NCI-H446 (cell line): Measurements from ENCODE around the gene CAMSAP3.
"Not testable (repeated sequence)": the region's sequence is repeated elsewhere in the genome, so short reads cannot be mapped to it uniquely, and the experiment has no call there.

Experiments
- DNase-seq, 2 experiments: peaks; one replicate each; lab custom pipeline; 2025; lab: John Stamatoyannopoulos, UW

The CAMSAP3 gene

GRCh38 chr19:7632340-7633203 lies 36.9 kb downstream of the CAMSAP3 start:
- no peak for DNase-seq

- no peak for DNase-seq
Observed at GRCh38 chr19:7633698-7634097, 38.0 kb downstream of the CAMSAP3 start, which contains the start of gene PCP2. TSS of gene PCP2 (minus strand) at chr19:7633719. CDS start at chr19:7633457, 262 bp downstream.

GRCh38 chr19:7635670-7636069 lies 40.0 kb downstream of the CAMSAP3 start:
- DNase-seq: no peak

GRCh38 chr19:7636317-7636690 lies 40.6 kb downstream of the CAMSAP3 start:
- DNase-seq: no peak

GRCh38 chr19:7636691-7637373 lies 41.2 kb downstream of the CAMSAP3 start, which contains the start of gene STXBP2:
TSS of gene STXBP2 (plus strand) at chr19:7637110. CDS start at chr19:7637150, 40 bp downstream.
- DNase-seq: peak in 1 of 2 experiments; percentile 43

- DNase-seq: no peak
Observed at GRCh38 chr19:7637374-7638256, 42.0 kb downstream of the CAMSAP3 start.

- no peak for DNase-seq
Observed at GRCh38 chr19:7638802-7639465, 43.3 kb downstream of the CAMSAP3 start.

- no peak for DNase-seq
Observed at GRCh38 chr19:7639863-7640348, 44.2 kb downstream of the CAMSAP3 start.

- DNase-seq: no peak
Observed at GRCh38 chr19:7640803-7641202, 45.1 kb downstream of the CAMSAP3 start.

- no peak for DNase-seq
Observed at GRCh38 chr19:7641290-7642276, 45.9 kb downstream of the CAMSAP3 start.

GRCh38 chr19:7642295-7643030 lies 46.8 kb downstream of the CAMSAP3 start:
- no peak for DNase-seq

- DNase-seq: no peak
Observed at GRCh38 chr19:7643031-7643415, 47.4 kb downstream of the CAMSAP3 start.

- DNase-seq: not testable (repeated sequence)
Observed at GRCh38 chr19:7643629-7644549, 48.2 kb downstream of the CAMSAP3 start.

- DNase-seq: no peak
Observed at GRCh38 chr19:7644550-7644877, 48.9 kb downstream of the CAMSAP3 start.

- DNase-seq: no peak
Observed at GRCh38 chr19:7645163-7645562, 49.5 kb downstream of the CAMSAP3 start.

- DNase-seq: no peak
Observed at GRCh38 chr19:7645656-7646425, 50.2 kb downstream of the CAMSAP3 start.

GRCh38 chr19:7646426-7646700 lies 50.7 kb downstream of the CAMSAP3 start:
- no peak for DNase-seq

- no peak for DNase-seq
Observed at GRCh38 chr19:7647156-7647555, 51.5 kb downstream of the CAMSAP3 start.
